HepG2 (cell line): ENCODE data around the gene FILIP1. TPM values are rescaled to one million over a fixed set of nuclear protein-coding genes. Genes with fewer than 3 reads are reported as not detected.

Experiments
- ATF3 ChIP-seq: sonication (generic); formaldehyde crosslinking; IDR thresholded peaks from 2 replicates; pipeline ENCODE4 v1.4.0; 2020; ENCODE audit warnings: missing genetic modification reagents
- CHD4 ChIP-seq: fragments of 200-600 bp; sonication (generic); IDR thresholded peaks from 2 replicates; pipeline ENCODE4 v1.7.0; 2017; ENCODE audit warnings: mild to moderate bottlenecking, low read length, borderline replicate concordance
- CSRNP2 ChIP-seq: sonication (generic); formaldehyde crosslinking; conservative IDR thresholded peaks from 2 replicates; pipeline ENCODE4 v1.8.0; 2022; ENCODE audit warnings: low read depth, missing genetic modification reagents
- EHMT2 ChIP-seq: fragments of 200-600 bp; sonication (generic); IDR thresholded peaks from 2 replicates; pipeline ENCODE4 v1.7.0; 2017; ENCODE audit warnings: antibody characterized with exemption, low read depth, low read length, borderline replicate concordance
- HMGXB3 ChIP-seq: sonication (generic); formaldehyde crosslinking; IDR thresholded peaks from 2 replicates; pipeline ENCODE4 v1.4.0; 2020; ENCODE audit warnings: missing genetic modification reagents, borderline replicate concordance
- PHF21A ChIP-seq: sonication (generic); formaldehyde crosslinking; IDR thresholded peaks from 2 replicates; pipeline ENCODE4 v1.5.0; 2020; ENCODE audit warnings: mild to moderate bottlenecking, missing genetic modification reagents
- POGZ ChIP-seq: sonication (generic); formaldehyde crosslinking; IDR thresholded peaks from 2 replicates; pipeline ENCODE4 v1.4.0; 2020; ENCODE audit warnings: mild to moderate bottlenecking, missing genetic modification reagents
- RFX5 ChIP-seq: IDR thresholded peaks from 2 replicates; pipeline ENCODE4 v1.6.1; 2011; ENCODE audit warnings: low read depth, low read length, improper control_type of control experiment
- SPEN ChIP-seq: sonication (generic); formaldehyde crosslinking; IDR thresholded peaks from 2 replicates; pipeline ENCODE4 v1.5.1; 2020; ENCODE audit warnings: low read depth, mild to moderate bottlenecking, missing genetic modification reagents
- TBX2 ChIP-seq: sonication (generic); formaldehyde crosslinking; IDR thresholded peaks from 2 replicates; pipeline ENCODE4 v1.5.0; 2020; ENCODE audit warnings: missing genetic modification reagents, mild to moderate bottlenecking, borderline replicate concordance
- TCF7L2 ChIP-seq: IDR thresholded peaks from 2 replicates; pipeline ENCODE4 v1.6.1; 2011; ENCODE audit warnings: mild to moderate bottlenecking, low read depth, low read length, moderate library complexity
- U2AF1 ChIP-seq: fragments of 200-400 bp; formaldehyde crosslinking; optimal IDR thresholded peaks from 2 replicates; pipeline ENCODE3; 2017; ENCODE audit warnings: mild to moderate bottlenecking, low read depth, low read length
- ZBTB2 ChIP-seq: sonication (generic); formaldehyde crosslinking; IDR thresholded peaks from 2 replicates; pipeline ENCODE4 v1.8.0; 2022; ENCODE audit warnings: low read depth, missing genetic modification reagents
- ZBTB42 ChIP-seq: sonication (generic); formaldehyde crosslinking; IDR thresholded peaks from 2 replicates; pipeline ENCODE4 v1.5.0; 2020; ENCODE audit warnings: mild to moderate bottlenecking, missing genetic modification reagents
- ZNF205 ChIP-seq: IDR thresholded peaks from 2 replicates; pipeline ENCODE4 v1.6.1; 2018; ENCODE audit warnings: missing biosample characterization, missing genetic modification reagents
- ZNF263 ChIP-seq: sonication (generic); formaldehyde crosslinking; IDR thresholded peaks from 2 replicates; pipeline ENCODE4 v1.4.0; 2020; ENCODE audit warnings: missing genetic modification reagents
- ZNF264 ChIP-seq: sonication (generic); formaldehyde crosslinking; IDR thresholded peaks from 2 replicates; pipeline ENCODE4 v1.4.0; 2020; ENCODE audit warnings: missing genetic modification reagents
- ZNF709 ChIP-seq: sonication (generic); formaldehyde crosslinking; IDR thresholded peaks from 2 replicates; pipeline ENCODE4 v1.5.0; 2020; ENCODE audit warnings: mild to moderate bottlenecking, missing genetic modification reagents
- ZNF788 ChIP-seq: sonication (generic); formaldehyde crosslinking; IDR thresholded peaks from 2 replicates; pipeline ENCODE4 v1.5.0; 2020; ENCODE audit warnings: mild to moderate bottlenecking, missing genetic modification reagents, borderline replicate concordance
- ZUFSP ChIP-seq: sonication (generic); formaldehyde crosslinking; IDR thresholded peaks from 2 replicates; pipeline ENCODE4 v1.9.0; 2021; ENCODE audit warnings: missing genetic modification reagents, mild to moderate bottlenecking, borderline replicate concordance
- polyA plus RNA-seq, 8 experiments: library from polyadenylated mRNA; depleted of rRNA in 3 of 8; stranded (reverse) in 7 of 8; unstranded in 1 of 8; fragments of >200 nt; fragmentation: Illumina TruSeq in 4 of 8; extraction: Trizol in 4 of 8; gene quantifications; 2 replicates each; pipeline versions ENCODE4 v1.2.1 to v1.2.3, GENCODE V29; 2011 to 2016; ENCODE audit warnings: low read depth in 4 of 8, missing spikeins in 1 of 8, mixed read lengths in 1 of 8; ENCODE audit not compliant: insufficient read depth in 1 of 8
- total RNA-seq, 5 experiments: library from RNA; depleted of rRNA; stranded (reverse); fragments of >200 nt; fragmentation: Illumina TruSeq; extraction: Trizol; gene quantifications; 2 replicates each; pipeline ENCODE4 v1.2.3, GENCODE V29; 2016; ENCODE audit warnings: low read depth in 1 of 5

Gene FILIP1
- total and polyA plus RNA-seq, 2 of the 13 experiments (the other 11 are each of a cell fraction or from before 2014, with no cell fraction given): not detected

- TF ChIP-seq EHMT2: peak; percentile 80; the same call in 1 of the 2 replicates
- 0 out of 2 replicates have a peak, but pooled peaks have one; percentile 18 for TF ChIP-seq ATF3 (CRISPR knock-in tag)
- peak; percentile 98 for TF ChIP-seq U2AF1
- TF ChIP-seq HMGXB3 (CRISPR knock-in tag): peak; percentile 86; the same call in 1 of the 2 replicates
- no peak for TF ChIP-seq ZUFSP (CRISPR knock-in tag)
- TF ChIP-seq ZBTB42 (CRISPR knock-in tag): 0 out of 2 replicates have a peak, but pooled peaks have one; percentile 10
- TF ChIP-seq TBX2 (CRISPR knock-in tag): peak; percentile 72; the same call in 1 of the 2 replicates
- peak; percentile 100 for TF ChIP-seq ZNF205 (CRISPR knock-in tag)
- TF ChIP-seq ZNF263 (CRISPR knock-in tag): no peak
- TF ChIP-seq ZNF788 (CRISPR knock-in tag): peak; percentile 55; the same call in 1 of the 2 replicates
- no peak for TF ChIP-seq RFX5
- TF ChIP-seq ZBTB2 (CRISPR knock-in tag): 0 out of 2 replicates have a peak, but pooled peaks have one; percentile 52
- peak; percentile 75 for TF ChIP-seq PHF21A (CRISPR knock-in tag)
- no peak for TF ChIP-seq TCF7L2
- TF ChIP-seq CHD4: no peak
- peak; percentile 91; the same call in 1 of the 2 replicates for TF ChIP-seq SPEN (CRISPR knock-in tag)
- peak; percentile 65; the same call in 1 of the 2 replicates for TF ChIP-seq ZNF264
- peak; percentile 99 for TF ChIP-seq POGZ (CRISPR knock-in tag)
- no peak; the same call in 1 of the 2 replicates for TF ChIP-seq ZNF709 (CRISPR knock-in tag)
- TF ChIP-seq CSRNP2 (CRISPR knock-in tag): no peak
These were observed 250.1 kb downstream of the FILIP1 start, which contains the start of gene COX7A2 (continued) for GRCh38 chr6:75243333-75244062.
